ENCODE data around the gene CADPS. TPM values are rescaled to one million over a fixed set of nuclear protein-coding genes. Genes with fewer than 3 reads are reported as not detected.

Gene CADPS
- polyA plus RNA-seq, 1 experiment, result 0.12 TPM

- ChIA-PET POLR2A (no interaction called here), CTCF (no interaction called here)
- Histone ChIP-seq H3K27me3 (ENCODE audit: control insufficient read depth, insufficient read depth, low read length) (no peaks in the 10 kb centered on the region), H3K9me3 (ENCODE audit: control insufficient read depth, insufficient read depth, low read length) (no peaks in the 10 kb centered on the region), H3K4me3 (ENCODE audit: low read depth, low read length) (no peak overlapping the region), H3K27ac (ENCODE audit: low read depth, low read length) (no peak overlapping the region)
- no peak for TF ChIP-seq CTCF (IDR thresholded peaks at IDR 0.05; ENCODE audit: low read depth, low read length)
- DNase-seq (ENCODE audit: low read depth, low spot score), result no peak
Observed at GRCh38 chr3:62837145-62837787, 38.0 kb downstream of the CADPS start.

GRCh38 chr3:62835554-62836236, 39.5 kb downstream of the CADPS start:
- no peak overlapping the region for H3K4me3 ChIP-seq (ENCODE audit: low read depth, low read length)
- no peak for DNase-seq (ENCODE audit: low read depth, low spot score)
- TF ChIP-seq CTCF (IDR thresholded peaks at IDR 0.05; ENCODE audit: low read depth, low read length), result no peak
- H3K27ac ChIP-seq (ENCODE audit: low read depth, low read length), result no peak overlapping the region
- no peaks in the 10 kb centered on the region for H3K27me3 ChIP-seq (ENCODE audit: control insufficient read depth, insufficient read depth, low read length)
- no peaks in the 10 kb centered on the region for H3K9me3 ChIP-seq (ENCODE audit: control insufficient read depth, insufficient read depth, low read length)
- ChIA-PET POLR2A (no interaction called here), CTCF (no interaction called here)

- DNase-seq (ENCODE audit: low read depth, low spot score), result no peak
- Histone ChIP-seq H3K9me3 (ENCODE audit: control insufficient read depth, insufficient read depth, low read length) (no peaks in the 10 kb centered on the region), H3K27ac (ENCODE audit: low read depth, low read length) (no peak overlapping the region), H3K27me3 (ENCODE audit: control insufficient read depth, insufficient read depth, low read length) (no peaks in the 10 kb centered on the region), H3K4me3 (ENCODE audit: low read depth, low read length) (no peak overlapping the region)
- POLR2A ChIA-PET, result no interaction called here
- TF ChIP-seq CTCF (IDR thresholded peaks at IDR 0.05; ENCODE audit: low read depth, low read length), result peak; percentile 40
- CTCF ChIA-PET, result no interaction called here
Observed at GRCh38 chr3:62833538-62833937, 41.7 kb downstream of the CADPS start.

GRCh38 chr3:62832553-62832952, 42.7 kb downstream of the CADPS start:
- TF ChIP-seq CTCF (IDR thresholded peaks at IDR 0.05; ENCODE audit: low read depth, low read length), result no peak
- DNase-seq (ENCODE audit: low read depth, low spot score), result no peak
- H3K27ac ChIP-seq (ENCODE audit: low read depth, low read length), result no peak overlapping the region
- H3K9me3 ChIP-seq (ENCODE audit: control insufficient read depth, insufficient read depth, low read length), result no peaks in the 10 kb centered on the region
- ChIA-PET CTCF (no interaction called here), POLR2A (no interaction called here)
- no peaks in the 10 kb centered on the region for H3K27me3 ChIP-seq (ENCODE audit: control insufficient read depth, insufficient read depth, low read length)
- H3K4me3 ChIP-seq (ENCODE audit: low read depth, low read length), result no peak overlapping the region

GRCh38 chr3:62830727-62831322, 44.4 kb downstream of the CADPS start:
- H3K27ac ChIP-seq (ENCODE audit: low read depth, low read length), result no peak overlapping the region
- DNase-seq (ENCODE audit: low read depth, low spot score), result no peak
- no peak for TF ChIP-seq CTCF (IDR thresholded peaks at IDR 0.05; ENCODE audit: low read depth, low read length)
- no peak overlapping the region for H3K4me3 ChIP-seq (ENCODE audit: low read depth, low read length)
- ChIA-PET POLR2A (no interaction called here), CTCF (no interaction called here)
- H3K27me3 ChIP-seq (ENCODE audit: control insufficient read depth, insufficient read depth, low read length), result no peaks in the 10 kb centered on the region
- H3K9me3 ChIP-seq (ENCODE audit: control insufficient read depth, insufficient read depth, low read length), result no peaks in the 10 kb centered on the region
